ENCODE measurements around the gene ING1. TPM values are rescaled to one million over a fixed set of nuclear protein-coding genes. Genes with fewer than 3 reads are reported as not detected.
"Not testable (repeated sequence)": the region's sequence is repeated elsewhere in the genome, so short reads cannot be mapped to it uniquely, and the experiment has no call there.

ING1 gene
- polyA plus RNA-seq (2013) = 8.5 TPM

- Histone ChIP-seq H3K36me3 (ENCODE audit: control insufficient read depth in 4 of 4, insufficient read depth in 4 of 4, low read length in 3 of 4) (no peaks in the 10 kb centered on the region), H3K4me1 (ENCODE audit: control extremely low read depth in 1 of 4, control insufficient read depth in 4 of 4, insufficient read depth in 4 of 4, low read length in 3 of 4) (peaks cover 13 to 29% (median 25%) of the 10 kb centered on the region in 4 experiments), H3K4me3 (ENCODE audit: control insufficient read depth in 1 of 7, extremely low read depth in 1 of 7, insufficient read depth in 4 of 7, low read depth in 2 of 7, low read length in 6 of 7) (peak within 1 kb of the TSS; percentile 77 to 98 (median 94)), H3K9me3 (ENCODE audit: control extremely low read depth in 1 of 5, control insufficient read depth in 4 of 5, insufficient read depth in 2 of 5, low read depth in 1 of 5, low read length in 4 of 5) (no peaks in the 10 kb centered on the region), H3K27me3 (replicated peaks in 2 of 5; ENCODE audit: control insufficient read depth in 4 of 5, insufficient read depth in 5 of 5, low read length in 4 of 5) (no peaks in the 10 kb centered on the region), H3K27ac (ENCODE audit: insufficient read depth in 1 of 2, low read depth in 1 of 2, low read length in 2 of 2, poor library complexity in 1 of 2, severe bottlenecking in 2 of 2) (peak within 1 kb of the TSS; percentile 93 to 98)
- 0% methylated on average over 31 of the region's 45 CpGs for WGBS (ENCODE audit: insufficient coverage)
- POLR2A ChIA-PET = interaction anchor here (0.6 kb wide), 2 partner anchors 69 to 185 kb away, joined by 4 to 5 read pairs; no protein-coding TSS in a partner anchor
- CTCF ChIA-PET = no interaction called here
- no peak for DNase-seq
Measured at GRCh38 chr13:110713642-110713952, at the start of gene ING1. Gene ING1, plus strand, starts transcription at chr13:110713700. Its CDS starts 450 bp downstream, at chr13:110714150.

- Histone ChIP-seq H3K9me3 (ENCODE audit: control extremely low read depth in 1 of 5, control insufficient read depth in 4 of 5, insufficient read depth in 2 of 5, low read depth in 1 of 5, low read length in 4 of 5) (peaks cover 0 to 29% (median 9%) of the 10 kb centered on the region in 5 experiments), H3K4me1 (ENCODE audit: control extremely low read depth in 1 of 4, control insufficient read depth in 4 of 4, insufficient read depth in 4 of 4, low read length in 3 of 4) (peaks cover 0 to 6% (median 0%) of the 10 kb centered on the region in 4 experiments), H3K4me3 (ENCODE audit: control insufficient read depth in 1 of 7, extremely low read depth in 1 of 7, insufficient read depth in 4 of 7, low read depth in 2 of 7, low read length in 6 of 7) (no peak overlapping the region), H3K36me3 (ENCODE audit: control insufficient read depth in 4 of 4, insufficient read depth in 4 of 4, low read length in 3 of 4) (peaks cover 21 to 82% (median 66%) of the 10 kb centered on the region in 4 experiments), H3K27ac (ENCODE audit: insufficient read depth in 1 of 2, low read depth in 1 of 2, low read length in 2 of 2, poor library complexity in 1 of 2, severe bottlenecking in 2 of 2) (no peak overlapping the region), H3K27me3 (replicated peaks in 2 of 5; ENCODE audit: control insufficient read depth in 4 of 5, insufficient read depth in 5 of 5, low read length in 4 of 5) (no peaks in the 10 kb centered on the region)
- DNase-seq = no peak
- 95% methylated on average over 7 of the region's 7 CpGs for WGBS (ENCODE audit: insufficient coverage)
- CTCF ChIA-PET = interaction anchor here (0.9 to 1.1 kb wide), 2 partner anchors 15 to 48 kb away, joined by 3 read pairs; no protein-coding TSS in a partner anchor
- POLR2A ChIA-PET = no interaction called here
Measured at GRCh38 chr13:110664041-110664440, 49.5 kb upstream of the ING1 start.

GRCh38 chr13:110664673-110665072 lies 48.8 kb upstream of the ING1 start:
- H3K27ac ChIP-seq (ENCODE audit: insufficient read depth in 1 of 2, low read depth in 1 of 2, low read length in 2 of 2, poor library complexity in 1 of 2, severe bottlenecking in 2 of 2) = no peak overlapping the region
- H3K36me3 ChIP-seq (ENCODE audit: control insufficient read depth in 4 of 4, insufficient read depth in 4 of 4, low read length in 3 of 4) = peaks cover 21 to 83% (median 67%) of the 10 kb centered on the region in 4 experiments
- WGBS (ENCODE audit: insufficient coverage) = 100% methylated on average over 10 of the region's 11 CpGs
- POLR2A ChIA-PET = no interaction called here
- H3K9me3 ChIP-seq (ENCODE audit: control extremely low read depth in 1 of 5, control insufficient read depth in 4 of 5, insufficient read depth in 2 of 5, low read depth in 1 of 5, low read length in 4 of 5) = peaks cover 0 to 26% (median 9%) of the 10 kb centered on the region in 5 experiments
- CTCF ChIA-PET = interaction anchor here (0.8 to 1.1 kb wide), 3 partner anchors 16 to 259 kb away, joined by 3 read pairs; no protein-coding TSS in a partner anchor
- H3K4me1 ChIP-seq (ENCODE audit: control extremely low read depth in 1 of 4, control insufficient read depth in 4 of 4, insufficient read depth in 4 of 4, low read length in 3 of 4) = peaks cover 0 to 6% (median 0%) of the 10 kb centered on the region in 4 experiments
- H3K27me3 ChIP-seq (replicated peaks in 2 of 5; ENCODE audit: control insufficient read depth in 4 of 5, insufficient read depth in 5 of 5, low read length in 4 of 5) = no peaks in the 10 kb centered on the region
- H3K4me3 ChIP-seq (ENCODE audit: control insufficient read depth in 1 of 7, extremely low read depth in 1 of 7, insufficient read depth in 4 of 7, low read depth in 2 of 7, low read length in 6 of 7) = peak overlapping the region in 1 of 7 experiments; percentile 15
- no peak for DNase-seq

GRCh38 chr13:110665491-110666254 lies 47.8 kb upstream of the ING1 start:
- WGBS (ENCODE audit: insufficient coverage) = 92% methylated on average over 22 of the region's 23 CpGs
- Histone ChIP-seq H3K4me1 (ENCODE audit: control extremely low read depth in 1 of 4, control insufficient read depth in 4 of 4, insufficient read depth in 4 of 4, low read length in 3 of 4) (peaks cover 0 to 6% (median 0%) of the 10 kb centered on the region in 4 experiments), H3K4me3 (ENCODE audit: control insufficient read depth in 1 of 7, extremely low read depth in 1 of 7, insufficient read depth in 4 of 7, low read depth in 2 of 7, low read length in 6 of 7) (no peak overlapping the region), H3K27me3 (replicated peaks in 2 of 5; ENCODE audit: control insufficient read depth in 4 of 5, insufficient read depth in 5 of 5, low read length in 4 of 5) (no peaks in the 10 kb centered on the region), H3K9me3 (ENCODE audit: control extremely low read depth in 1 of 5, control insufficient read depth in 4 of 5, insufficient read depth in 2 of 5, low read depth in 1 of 5, low read length in 4 of 5) (peaks cover 0 to 23% (median 9%) of the 10 kb centered on the region in 5 experiments), H3K36me3 (ENCODE audit: control insufficient read depth in 4 of 4, insufficient read depth in 4 of 4, low read length in 3 of 4) (peaks cover 19 to 83% (median 68%) of the 10 kb centered on the region in 4 experiments), H3K27ac (ENCODE audit: insufficient read depth in 1 of 2, low read depth in 1 of 2, low read length in 2 of 2, poor library complexity in 1 of 2, severe bottlenecking in 2 of 2) (no peak overlapping the region)
- DNase-seq = no peak
- ChIA-PET POLR2A (no interaction called here), CTCF (interaction anchor here (0.8 to 1.0 kb wide), 2 partner anchors 16 to 258 kb away, joined by 3 read pairs; no protein-coding TSS in a partner anchor)

- Histone ChIP-seq H3K9me3 (ENCODE audit: control extremely low read depth in 1 of 5, control insufficient read depth in 4 of 5, insufficient read depth in 2 of 5, low read depth in 1 of 5, low read length in 4 of 5) (peaks cover 0 to 19% (median 4%) of the 10 kb centered on the region in 5 experiments), H3K27me3 (replicated peaks in 2 of 5; ENCODE audit: control insufficient read depth in 4 of 5, insufficient read depth in 5 of 5, low read length in 4 of 5) (no peaks in the 10 kb centered on the region), H3K4me1 (ENCODE audit: control extremely low read depth in 1 of 4, control insufficient read depth in 4 of 4, insufficient read depth in 4 of 4, low read length in 3 of 4) (peaks cover 0 to 6% (median 0%) of the 10 kb centered on the region in 4 experiments), H3K27ac (ENCODE audit: insufficient read depth in 1 of 2, low read depth in 1 of 2, low read length in 2 of 2, poor library complexity in 1 of 2, severe bottlenecking in 2 of 2) (no peak overlapping the region), H3K4me3 (ENCODE audit: control insufficient read depth in 1 of 7, extremely low read depth in 1 of 7, insufficient read depth in 4 of 7, low read depth in 2 of 7, low read length in 6 of 7) (no peak overlapping the region), H3K36me3 (ENCODE audit: control insufficient read depth in 4 of 4, insufficient read depth in 4 of 4, low read length in 3 of 4) (peaks cover 17 to 82% (median 65%) of the 10 kb centered on the region in 4 experiments)
- WGBS (ENCODE audit: insufficient coverage) = 90% methylated on average over 7 of the region's 8 CpGs
- CTCF ChIA-PET = interaction anchor here (1.0 kb wide), 1 partner anchor 20 kb away, joined by 3 read pairs; no protein-coding TSS in a partner anchor
- POLR2A ChIA-PET = no interaction called here
- DNase-seq = no peak
Measured at GRCh38 chr13:110666255-110666533, 47.3 kb upstream of the ING1 start.

GRCh38 chr13:110669036-110669435 lies 44.5 kb upstream of the ING1 start:
- Histone ChIP-seq H3K27me3 (replicated peaks in 2 of 5; ENCODE audit: control insufficient read depth in 4 of 5, insufficient read depth in 5 of 5, low read length in 4 of 5) (no peaks in the 10 kb centered on the region), H3K9me3 (ENCODE audit: control extremely low read depth in 1 of 5, control insufficient read depth in 4 of 5, insufficient read depth in 2 of 5, low read depth in 1 of 5, low read length in 4 of 5) (peaks cover 0 to 6% (median 0%) of the 10 kb centered on the region in 5 experiments), H3K36me3 (ENCODE audit: control insufficient read depth in 4 of 4, insufficient read depth in 4 of 4, low read length in 3 of 4) (peaks cover 13 to 58% (median 39%) of the 10 kb centered on the region in 4 experiments), H3K4me3 (ENCODE audit: control insufficient read depth in 1 of 7, extremely low read depth in 1 of 7, insufficient read depth in 4 of 7, low read depth in 2 of 7, low read length in 6 of 7) (no peak overlapping the region), H3K27ac (ENCODE audit: insufficient read depth in 1 of 2, low read depth in 1 of 2, low read length in 2 of 2, poor library complexity in 1 of 2, severe bottlenecking in 2 of 2) (no peak overlapping the region), H3K4me1 (ENCODE audit: control extremely low read depth in 1 of 4, control insufficient read depth in 4 of 4, insufficient read depth in 4 of 4, low read length in 3 of 4) (peaks cover 0 to 6% (median 0%) of the 10 kb centered on the region in 4 experiments)
- POLR2A ChIA-PET = no interaction called here
- CTCF ChIA-PET = interaction anchor here (0.7 to 2.2 kb wide), 2 partner anchors 8 to 15 kb away, joined by 4 to 5 read pairs; no protein-coding TSS in a partner anchor
- 100% methylated on average over 3 of the region's 9 CpGs for WGBS (ENCODE audit: insufficient coverage)
- no peak for DNase-seq

GRCh38 chr13:110669814-110670213 lies 43.7 kb upstream of the ING1 start:
- WGBS (ENCODE audit: insufficient coverage) = 94% methylated on average over 6 of the region's 11 CpGs
- H3K27me3 ChIP-seq (replicated peaks in 2 of 5; ENCODE audit: control insufficient read depth in 4 of 5, insufficient read depth in 5 of 5, low read length in 4 of 5); POLR2A ChIA-PET; H3K4me1 ChIP-seq (ENCODE audit: control extremely low read depth in 1 of 4, control insufficient read depth in 4 of 4, insufficient read depth in 4 of 4, low read length in 3 of 4); DNase-seq; H3K9me3 ChIP-seq (ENCODE audit: control extremely low read depth in 1 of 5, control insufficient read depth in 4 of 5, insufficient read depth in 2 of 5, low read depth in 1 of 5, low read length in 4 of 5); H3K27ac ChIP-seq (ENCODE audit: insufficient read depth in 1 of 2, low read depth in 1 of 2, low read length in 2 of 2, poor library complexity in 1 of 2, severe bottlenecking in 2 of 2); H3K4me3 ChIP-seq (ENCODE audit: control insufficient read depth in 1 of 7, extremely low read depth in 1 of 7, insufficient read depth in 4 of 7, low read depth in 2 of 7, low read length in 6 of 7): not testable (repeated sequence)
- peaks cover 13 to 53% (median 34%) of the 10 kb centered on the region in 4 experiments for H3K36me3 ChIP-seq (ENCODE audit: control insufficient read depth in 4 of 4, insufficient read depth in 4 of 4, low read length in 3 of 4)
- CTCF ChIA-PET = interaction anchor here (2.2 kb wide), 1 partner anchor 14 kb away, joined by 5 read pairs; no protein-coding TSS in a partner anchor

All from common myeloid progenitor, CD34-positive (primary cell).